Left cardiac atrium (tissue), 4 donors: ENCODE measurements around the gene KDM1A. TPM values are rescaled to one million over a fixed set of nuclear protein-coding genes. Genes with fewer than 3 reads are reported as not detected.
"Not testable (repeated sequence)": the region's sequence is repeated elsewhere in the genome, so short reads cannot be mapped to it uniquely, and the experiment has no call there.

Source experiments
- ATAC-seq, 2 donors: fragments of 200-7000 bp; cut with Tn5 transposase; one replicate each; pipeline ENCODE4 v1.9.1; 2020; ENCODE audit warnings: mild to moderate bottlenecking in 2 of 2, moderate library complexity in 2 of 2
- DNase-seq: peaks from one replicate; pipeline ENCODE4 v3.0.0-alpha.2; 2020
- intact Hi-C, 2 donors: fragments of 100-400 bp; cut with DNase I; formaldehyde crosslinking; loops; one replicate each; pipeline versions ENCODE4 v1.14.1 to v1.15.1; 2022 to 2023
- total RNA-seq, 2 donors: library from RNA; stranded (reverse); fragmentation: NEBNext Ultra II Directional; extraction: Animal tissue kit (Norgen Biotek cat#: 25700); gene quantifications; one replicate each; pipeline ENCODE4 v1.2.1, GENCODE V29; 2021
- donor health status: DM: no; HTN: yes; CAD: no.
- donor health status: DM: no; HTN: yes; CAD: no; lungs with severe emphysema.
- donor health status: DM: yes; HTN: yes; CAD: no.
- donor health status: Dilated cardiomyopathy.

Gene KDM1A
- total RNA-seq, 2 donors from 2014 or later: 25.0 to 32.1 TPM

DNA sequence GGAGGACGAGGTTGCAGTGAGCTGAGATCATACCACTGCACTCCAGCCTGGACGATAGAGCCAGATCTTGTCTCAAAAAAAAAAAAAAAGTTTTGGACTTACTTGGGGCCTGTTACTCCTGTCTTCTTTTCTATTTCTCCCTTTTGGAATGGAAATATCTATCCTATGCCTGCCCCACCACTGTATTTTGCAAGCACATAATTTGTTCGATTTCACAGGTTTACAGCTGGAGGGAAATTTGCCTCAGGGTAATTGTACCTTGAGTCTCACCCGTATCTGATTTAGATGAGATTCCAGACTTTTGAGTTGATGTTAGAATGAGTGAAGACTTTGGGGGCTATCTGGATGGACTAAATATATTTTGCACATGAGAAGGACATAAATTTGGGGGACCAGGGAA, 12.2 kb upstream of the KDM1A start:
- intact Hi-C loops: no loop called here
- DNase-seq (no peak), ATAC-seq (no peak)

DNA sequence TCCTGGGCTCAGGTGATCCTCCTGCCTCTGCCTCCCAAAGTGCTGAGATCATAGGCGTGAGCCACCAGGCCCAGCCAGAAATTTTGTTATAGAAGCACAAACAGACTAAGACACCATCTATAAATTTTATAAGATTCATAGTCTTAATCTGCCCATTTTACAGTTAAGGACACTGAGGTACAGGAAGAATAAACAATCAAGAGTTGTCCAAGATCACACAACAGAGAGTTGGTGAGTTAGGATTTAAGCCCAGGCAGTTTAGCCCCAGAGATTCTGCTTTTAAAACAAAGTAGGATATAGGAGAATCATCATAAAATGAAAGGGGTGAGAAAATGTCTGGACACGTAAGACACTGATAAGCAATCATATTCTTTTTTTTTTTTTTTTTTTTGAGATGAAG, 10.4 kb upstream of the KDM1A start:
- intact Hi-C loops: no loop called here

DNA sequence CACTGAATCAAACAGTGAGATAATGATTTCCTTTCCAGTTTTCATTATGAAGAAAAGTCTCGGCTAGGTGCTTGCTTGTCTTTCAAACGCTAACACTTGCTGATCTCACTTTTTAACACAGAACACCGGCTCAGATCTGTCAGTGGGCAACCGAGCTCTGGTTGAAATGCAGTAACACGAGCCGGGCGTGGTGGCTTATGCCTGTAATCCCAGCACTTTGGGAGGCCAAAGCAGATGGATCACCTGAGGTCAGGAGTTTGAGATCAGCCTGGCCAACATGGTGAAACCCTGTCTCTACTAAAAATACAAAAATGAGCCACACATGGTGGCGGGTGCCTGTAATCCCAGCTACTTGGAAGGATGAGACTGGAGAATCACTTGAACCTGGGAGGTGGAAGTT, 9.2 kb upstream of the KDM1A start:
- intact Hi-C loops, DNase-seq, ATAC-seq: not testable (repeated sequence)

More for the DNA sequence above, 10.4 kb upstream of the KDM1A start:
- ATAC-seq (no peak), DNase-seq (no peak)

DNA sequence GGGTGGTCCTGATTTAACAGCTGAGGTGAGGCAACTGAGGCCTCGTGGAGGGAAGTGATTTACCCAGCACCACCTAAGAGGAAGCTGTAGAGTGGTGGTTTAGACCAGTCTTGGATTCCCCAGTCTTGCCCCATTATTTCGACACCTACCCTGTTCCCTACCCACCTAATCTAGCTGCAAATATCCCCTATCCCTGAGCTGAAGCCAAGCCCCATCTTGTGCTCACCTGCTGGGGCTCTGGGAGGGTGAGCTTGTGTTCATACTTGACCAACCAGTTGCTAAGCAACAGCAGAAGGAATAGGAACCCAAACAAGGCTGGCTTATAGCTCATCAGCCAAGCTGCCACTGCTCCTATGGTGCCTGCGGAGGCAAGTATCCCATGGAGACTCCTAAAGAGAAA, 5.6 kb upstream of the KDM1A start:
- no peak for ATAC-seq
- DNase-seq: no peak
- intact Hi-C loops: no loop called here

DNA sequence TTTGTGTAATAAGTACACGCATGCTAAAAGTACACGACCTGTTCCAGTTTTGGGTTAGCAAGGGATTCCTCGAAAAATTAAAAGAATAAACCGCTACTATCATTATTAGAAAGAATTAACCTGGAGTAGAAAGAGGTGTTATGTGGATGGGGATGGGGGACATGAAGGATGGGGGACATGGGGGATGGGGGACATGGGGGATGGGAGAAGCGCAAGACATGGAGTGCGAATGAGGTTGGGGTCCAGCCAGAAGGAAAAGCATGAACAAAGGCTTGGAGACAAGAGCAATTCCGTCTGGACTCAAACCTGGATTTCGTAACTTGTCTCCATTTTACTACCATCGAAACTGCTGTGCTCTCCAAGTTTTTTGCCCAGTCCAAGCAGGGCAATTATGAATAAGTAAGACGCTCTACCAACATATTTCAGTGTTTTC, 591 bp upstream of the KDM1A start:
- DNase-seq (no peak), ATAC-seq (peak in 1 of 2 donors; percentile 2)
- intact Hi-C loops: no loop called here

- peak; percentile 25 for DNase-seq
- intact Hi-C loops: no loop called here
- peak; percentile 10 to 47 for ATAC-seq
Observed at GRCh38 chr1:23019863-23020625, 776 bp downstream of the KDM1A start.

DNA sequence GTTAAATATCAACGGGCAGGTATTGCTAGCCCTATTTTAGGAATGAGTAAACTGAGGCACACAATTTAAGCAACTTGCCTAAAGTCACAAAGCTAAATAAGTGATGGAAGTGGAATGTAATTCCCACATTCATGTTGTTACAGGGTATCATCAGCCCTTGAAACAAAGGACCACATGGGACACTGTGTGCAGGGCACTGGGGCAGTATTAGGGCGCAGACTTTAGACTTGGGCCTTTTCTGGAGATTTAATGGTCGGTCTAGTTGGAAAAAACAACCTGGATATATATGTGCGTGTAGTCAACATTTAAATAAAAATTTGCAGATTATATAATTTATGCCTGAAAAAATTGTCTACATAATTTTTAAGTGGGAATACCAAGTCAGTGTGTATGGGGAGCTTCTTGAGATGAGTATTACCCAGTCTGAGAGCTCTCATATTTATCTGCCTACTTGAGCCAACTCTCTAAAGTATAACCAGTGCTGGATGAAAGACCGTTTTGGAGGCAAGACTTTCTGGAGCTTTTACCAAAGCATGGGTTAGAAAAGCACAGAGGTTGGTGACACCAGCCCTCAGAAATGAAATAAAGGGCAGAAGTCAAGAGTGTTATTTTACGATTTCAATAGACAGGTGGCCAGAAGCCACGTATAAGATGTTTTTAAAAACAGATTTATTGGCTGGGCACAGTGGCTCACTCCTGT, 1.6 kb downstream of the KDM1A start:
- DNase-seq: no peak
- intact Hi-C loops: no loop called here
- no peak for ATAC-seq

DNA sequence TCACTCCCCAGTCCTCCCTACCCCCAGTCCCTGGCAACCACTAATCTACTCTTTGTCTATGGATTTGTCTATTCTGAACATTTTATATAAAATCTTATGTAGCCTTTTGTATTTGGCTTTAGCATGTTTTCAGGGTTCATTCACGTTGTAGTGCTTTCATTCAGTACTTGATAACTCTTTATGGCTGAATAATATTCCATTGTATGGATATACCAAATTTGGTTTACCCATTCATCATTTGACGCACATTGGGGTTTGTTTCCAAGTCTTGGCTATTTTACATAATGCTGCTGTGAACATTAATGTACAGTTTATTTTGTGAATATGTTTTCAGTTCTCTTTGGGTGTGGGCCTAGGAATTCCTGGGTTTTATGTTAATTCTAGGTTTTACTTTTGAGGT, 2.6 kb downstream of the KDM1A start:
- intact Hi-C loops: no loop called here
- DNase-seq (no peak), ATAC-seq (no peak)

GRCh38 chr1:23023174-23023845, 4.0 kb downstream of the KDM1A start:
- ATAC-seq (no peak), DNase-seq (no peak)
- intact Hi-C loops: no loop called here

DNA sequence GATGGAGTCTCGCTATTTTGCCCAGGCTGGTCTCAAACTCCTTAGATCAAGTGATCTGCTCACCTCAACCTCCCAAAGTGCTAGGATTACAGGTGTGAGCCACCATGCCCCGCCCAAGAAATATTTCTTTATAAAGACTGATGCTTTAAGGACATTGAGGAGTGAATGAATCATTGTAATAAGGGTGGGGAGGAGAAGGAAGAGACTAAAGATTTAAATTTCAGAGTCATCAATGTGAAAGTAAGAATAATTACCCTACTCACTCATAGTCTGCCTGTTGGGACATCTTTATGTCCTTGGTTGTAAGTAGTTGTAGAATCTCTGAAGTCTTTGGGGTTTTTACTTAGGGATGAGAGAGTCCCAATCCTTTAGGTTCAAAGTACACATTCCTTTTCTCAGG, 7.3 kb downstream of the KDM1A start:
- intact Hi-C loops: no loop called here
- no peak for DNase-seq
- no peak for ATAC-seq

GRCh38 chr1:23027352-23027907, 8.2 kb downstream of the KDM1A start:
- intact Hi-C loops: no loop called here
- ATAC-seq: no peak
- DNase-seq: no peak

- no peak for DNase-seq
- intact Hi-C loops: no loop called here
- no peak for ATAC-seq
Observed at GRCh38 chr1:23029337-23029736, 10.1 kb downstream of the KDM1A start.

DNA sequence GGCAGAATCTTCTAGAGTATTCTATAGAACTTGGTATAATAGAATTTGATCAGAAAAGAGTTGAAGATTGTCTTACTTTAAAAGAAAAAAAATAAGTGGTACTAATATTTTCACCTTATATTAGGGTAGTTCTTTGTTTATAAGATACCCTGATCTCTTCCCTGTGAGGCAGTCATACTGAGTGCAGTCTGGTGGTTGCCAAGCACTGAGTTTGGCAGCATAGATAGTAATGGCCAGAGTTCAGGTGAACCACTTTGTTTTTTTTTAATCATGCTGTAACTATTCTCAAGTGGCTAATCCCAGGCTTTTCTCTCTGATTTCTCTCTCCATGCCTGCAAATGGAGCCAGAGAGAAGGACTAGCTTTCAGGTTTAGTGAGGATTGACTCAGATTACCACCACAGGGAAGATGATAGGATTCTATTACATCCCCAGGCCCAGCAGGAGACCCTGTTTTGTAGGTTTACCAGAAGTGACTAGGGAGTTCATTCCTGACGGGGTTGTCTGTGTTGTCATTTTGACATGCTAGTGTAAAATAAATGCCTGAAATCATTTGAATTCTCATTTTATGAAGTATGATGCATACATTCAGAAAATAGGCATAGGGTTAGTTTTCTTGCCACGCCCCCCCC, 16.7 kb downstream of the KDM1A start:
- intact Hi-C loops: no loop called here
- ATAC-seq: no peak
- no peak for DNase-seq

GRCh38 chr1:23037081-23037740, 17.9 kb downstream of the KDM1A start:
- no peak for DNase-seq
- intact Hi-C loops: no loop called here
- ATAC-seq: no peak

GRCh38 chr1:23039308-23039826, 20.1 kb downstream of the KDM1A start:
- no peak for ATAC-seq
- intact Hi-C loops: no loop called here
- no peak for DNase-seq

DNA sequence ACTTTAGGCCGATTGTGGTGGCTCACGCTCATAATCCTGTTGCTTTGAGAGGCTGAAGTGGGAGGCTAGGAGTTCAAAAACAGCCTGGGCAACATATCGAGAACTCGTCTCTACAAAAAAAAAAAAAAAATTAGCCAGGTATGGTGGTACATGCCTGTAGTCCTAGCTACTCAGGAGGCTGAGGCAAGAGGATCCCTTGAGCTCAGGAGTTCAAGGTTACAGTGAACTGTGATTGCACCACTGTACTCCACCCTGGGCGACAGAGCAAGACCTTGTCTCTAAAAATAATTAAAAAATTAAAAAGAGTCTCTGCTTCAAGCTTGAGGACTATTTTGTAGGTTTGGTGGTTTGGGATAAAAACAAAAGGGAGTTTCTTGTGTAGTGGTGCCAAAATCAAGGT, 21.2 kb downstream of the KDM1A start:
- DNase-seq (no peak), ATAC-seq (no peak)
- intact Hi-C loops: no loop called here

DNA sequence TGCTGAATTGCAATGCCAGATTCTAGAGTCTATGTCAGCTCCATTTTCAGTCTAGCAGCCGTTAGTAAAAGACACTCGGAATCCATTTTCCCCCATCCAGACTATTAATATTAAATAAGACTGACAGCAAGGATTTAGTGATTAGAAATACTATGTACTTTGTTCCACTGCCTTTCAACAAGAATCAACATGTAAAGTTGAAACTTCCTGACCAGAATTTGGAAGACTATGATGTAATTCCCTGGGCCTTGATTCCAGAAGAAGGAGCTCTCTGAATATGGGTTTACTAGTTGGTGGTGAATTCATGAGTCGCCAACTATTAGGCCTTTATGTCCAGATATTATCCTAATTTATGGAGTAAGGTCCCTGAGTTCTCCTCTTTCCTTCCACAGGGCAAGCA, 24.8 kb downstream of the KDM1A start:
- DNase-seq: no peak
- ATAC-seq: no peak
- intact Hi-C loops: no loop called here

GRCh38 chr1:23050201-23050600, 30.9 kb downstream of the KDM1A start:
- ATAC-seq: no peak
- intact Hi-C loops: no loop called here
- no peak for DNase-seq
